OCI-LY3 (cell line): ENCODE measurements around the gene SOX9.

ENCODE experiments used
- H2AFZ ChIP-seq: fragments of 200-600, 300-600 bp; shearing (Covaris generic); 2 replicates; pipeline ENCODE4 v1.6.0; 2014; ENCODE audit warnings: antibody characterized with exemption, low read depth, low read length
- H3K27ac ChIP-seq: fragments of 200-600, 300-600 bp; sonication (generic); 2 replicates; pipeline ENCODE4 v1.5.1; 2014; ENCODE audit warnings: mild to moderate bottlenecking, low read length, moderate library complexity, mixed read lengths
- H3K27me3 ChIP-seq: fragments of 200-600, 300-600 bp; sonication (generic); 2 replicates; pipeline ENCODE4 v1.6.1; 2014; ENCODE audit warnings: low read depth, low read length, mixed read lengths
- H3K36me3 ChIP-seq: fragments of 200-600, 300-600 bp; sonication (generic); replicated peaks from 2 replicates; pipeline ENCODE3; 2014; ENCODE audit warnings: low read depth, low read length, mixed read lengths
- H3K4me1 ChIP-seq: fragments of 300-600, 200-600 bp; sonication (generic); 2 replicates; pipeline ENCODE4 v1.6.1; 2014; ENCODE audit warnings: low read length, mixed read lengths
- H3K4me2 ChIP-seq: fragments of 200-600, 300-600 bp; sonication (generic); 2 replicates; pipeline ENCODE4 v1.6.1; 2014; ENCODE audit warnings: low read length, mixed read lengths
- H3K4me3 ChIP-seq: fragments of 300-600, 200-600 bp; sonication (generic); 2 replicates; pipeline ENCODE4 v1.5.1; 2014; ENCODE audit warnings: antibody characterized with exemption, mild to moderate bottlenecking, low read length, moderate library complexity
- H3K79me2 ChIP-seq: fragments of 300-600, 200-600 bp; shearing (Covaris generic); 2 replicates; pipeline ENCODE4 v1.6.1; 2014; ENCODE audit warnings: mild to moderate bottlenecking, low read length, mixed read lengths
- H3K9ac ChIP-seq: fragments of 300-600, 200-600 bp; shearing (Covaris generic); 2 replicates; pipeline ENCODE4 v1.6.0; 2014; ENCODE audit warnings: mild to moderate bottlenecking, low read length, moderate library complexity
- H3K9me3 ChIP-seq: fragments of 200-600, 300-600 bp; shearing (Covaris generic); 2 replicates; pipeline ENCODE4 v1.6.1; 2014; ENCODE audit warnings: low read length, mixed read lengths; ENCODE audit not compliant: insufficient read depth
- H4K20me1 ChIP-seq: fragments of 200-600, 300-600 bp; sonication (generic); 2 replicates; pipeline ENCODE4 v1.6.1; 2016; ENCODE audit warnings: low read length, mixed read lengths; ENCODE audit not compliant: insufficient read depth
- CTCF ChIP-seq: fragments of 200-600, 300-600 bp; sonication (generic); IDR thresholded peaks from 2 replicates; pipeline ENCODE4 v1.5.1; 2014; ENCODE audit warnings: antibody characterized with exemption, low read length, low read depth
- EZH2phosphoT487 ChIP-seq: fragments of 200-600 bp; shearing (Covaris generic); IDR thresholded peaks from 2 replicates; pipeline ENCODE4 v1.6.1; 2018; ENCODE audit warnings: antibody characterized with exemption, mixed run types, low read depth

Gene SOX9

GRCh38 chr17:72123530-72124437 is 3.0 kb downstream of the SOX9 start:
- Histone ChIP-seq H3K36me3 (no peaks in the 10 kb centered on the region), H3K27ac (no peak overlapping the region), H3K79me2 (no peaks in the 10 kb centered on the region), H2AFZ (no peak overlapping the region), H4K20me1 (no peaks in the 10 kb centered on the region), H3K4me3 (no peak overlapping the region), H3K4me2 (no peak overlapping the region), H3K9me3 (no peaks in the 10 kb centered on the region), H3K27me3 (no peaks in the 10 kb centered on the region), H3K4me1 (no peaks in the 10 kb centered on the region), H3K9ac (no peak overlapping the region)
- TF ChIP-seq CTCF (no peak), EZH2phosphoT487 (no peak)

- H3K27ac ChIP-seq, result no peak overlapping the region
- H2AFZ ChIP-seq, result no peak overlapping the region
- TF ChIP-seq CTCF, result no peak
- TF ChIP-seq EZH2phosphoT487, result no peak
- H3K4me3 ChIP-seq, result no peak overlapping the region
- H4K20me1 ChIP-seq, result no peaks in the 10 kb centered on the region
- no peaks in the 10 kb centered on the region for H3K4me1 ChIP-seq
- H3K36me3 ChIP-seq, result no peaks in the 10 kb centered on the region
- no peaks in the 10 kb centered on the region for H3K79me2 ChIP-seq
- H3K9me3 ChIP-seq, result no peaks in the 10 kb centered on the region
- H3K4me2 ChIP-seq, result no peak overlapping the region
- no peak overlapping the region for H3K9ac ChIP-seq
- H3K27me3 ChIP-seq, result peaks cover 4% of the 10 kb centered on the region; the same call in 1 of the 2 replicates
Measured at GRCh38 chr17:72124438-72124775, 3.6 kb downstream of the SOX9 start.

- H3K36me3 ChIP-seq, result no peaks in the 10 kb centered on the region
- no peaks in the 10 kb centered on the region for H3K9me3 ChIP-seq
- no peak overlapping the region for H3K4me3 ChIP-seq
- H4K20me1 ChIP-seq, result no peaks in the 10 kb centered on the region
- H3K27me3 ChIP-seq, result peaks cover 4% of the 10 kb centered on the region; the same call in 1 of the 2 replicates
- no peaks in the 10 kb centered on the region for H3K79me2 ChIP-seq
- H2AFZ ChIP-seq, result no peak overlapping the region
- no peak for TF ChIP-seq CTCF
- no peak for TF ChIP-seq EZH2phosphoT487
- no peak overlapping the region for H3K27ac ChIP-seq
- no peak overlapping the region for H3K4me2 ChIP-seq
- H3K9ac ChIP-seq, result no peak overlapping the region
- H3K4me1 ChIP-seq, result no peaks in the 10 kb centered on the region
Measured at GRCh38 chr17:72125226-72125651, 4.4 kb downstream of the SOX9 start.

- H3K4me1 ChIP-seq, result no peaks in the 10 kb centered on the region
- no peaks in the 10 kb centered on the region for H3K9me3 ChIP-seq
- no peaks in the 10 kb centered on the region for H4K20me1 ChIP-seq
- no peak overlapping the region for H2AFZ ChIP-seq
- H3K4me3 ChIP-seq, result no peak overlapping the region
- H3K27ac ChIP-seq, result no peak overlapping the region
- H3K36me3 ChIP-seq, result no peaks in the 10 kb centered on the region
- no peaks in the 10 kb centered on the region for H3K79me2 ChIP-seq
- H3K4me2 ChIP-seq, result no peak overlapping the region
- TF ChIP-seq EZH2phosphoT487 (no peak), CTCF (no peak)
- no peak overlapping the region for H3K9ac ChIP-seq
- peaks cover 4% of the 10 kb centered on the region; the same call in 1 of the 2 replicates for H3K27me3 ChIP-seq
Measured at GRCh38 chr17:72125742-72126141, 4.9 kb downstream of the SOX9 start.
